ENCODE measurements around the gene SELENOM.

SELENOM gene

DNA sequence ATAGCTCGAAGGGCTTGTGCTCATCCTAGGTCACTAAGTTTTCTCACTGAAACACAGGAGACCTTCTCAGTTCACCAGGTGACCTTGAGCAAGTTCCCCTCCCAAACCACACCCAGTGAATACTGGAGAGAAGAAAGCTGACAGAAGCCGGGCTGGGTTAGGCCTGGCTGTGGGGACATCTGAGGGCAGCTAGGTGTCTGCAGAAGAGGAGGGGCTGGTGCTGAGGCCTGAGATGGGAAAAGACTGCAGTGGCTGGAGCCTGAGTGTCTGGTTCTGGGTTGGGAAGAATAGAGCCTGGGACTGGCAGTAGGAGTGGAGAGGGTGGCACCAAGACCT is 14.8 kb upstream of the SELENOM start:
- Histone ChIP-seq H3K4me1 (peaks cover 27% of the 10 kb centered on the region), H3K9me3 (ENCODE audit: control insufficient read depth, low read length) (no peaks in the 10 kb centered on the region), H3K79me2 (peaks cover 32% of the 10 kb centered on the region), H3K4me3 (ENCODE audit: low read depth, low read length) (peak overlapping the region; percentile 86), H3K4me2 (ENCODE audit: low read length) (peak overlapping the region; percentile 89), H3K27ac (peak overlapping the region; percentile 93), H3K36me3 (ENCODE audit: control insufficient read depth, insufficient read depth, low read length) (no peaks in the 10 kb centered on the region), H3K27me3 (ENCODE audit: control insufficient read depth, insufficient read depth, low read length) (no peaks in the 10 kb centered on the region), H3K9ac (no peak overlapping the region), H2AFZ (peak overlapping the region; percentile 62)
- TF ChIP-seq, protein P1, sequence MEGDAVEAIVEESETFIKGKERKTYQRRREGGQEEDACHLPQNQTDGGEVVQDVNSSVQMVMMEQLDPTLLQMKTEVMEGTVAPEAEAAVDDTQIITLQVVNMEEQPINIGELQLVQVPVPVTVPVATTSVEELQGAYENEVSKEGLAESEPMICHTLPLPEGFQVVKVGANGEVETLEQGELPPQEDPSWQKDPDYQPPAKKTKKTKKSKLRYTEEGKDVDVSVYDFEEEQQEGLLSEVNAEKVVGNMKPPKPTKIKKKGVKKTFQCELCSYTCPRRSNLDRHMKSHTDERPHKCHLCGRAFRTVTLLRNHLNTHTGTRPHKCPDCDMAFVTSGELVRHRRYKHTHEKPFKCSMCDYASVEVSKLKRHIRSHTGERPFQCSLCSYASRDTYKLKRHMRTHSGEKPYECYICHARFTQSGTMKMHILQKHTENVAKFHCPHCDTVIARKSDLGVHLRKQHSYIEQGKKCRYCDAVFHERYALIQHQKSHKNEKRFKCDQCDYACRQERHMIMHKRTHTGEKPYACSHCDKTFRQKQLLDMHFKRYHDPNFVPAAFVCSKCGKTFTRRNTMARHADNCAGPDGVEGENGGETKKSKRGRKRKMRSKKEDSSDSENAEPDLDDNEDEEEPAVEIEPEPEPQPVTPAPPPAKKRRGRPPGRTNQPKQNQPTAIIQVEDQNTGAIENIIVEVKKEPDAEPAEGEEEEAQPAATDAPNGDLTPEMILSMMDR (IDR thresholded peaks at IDR 0.05): no peak

DNA sequence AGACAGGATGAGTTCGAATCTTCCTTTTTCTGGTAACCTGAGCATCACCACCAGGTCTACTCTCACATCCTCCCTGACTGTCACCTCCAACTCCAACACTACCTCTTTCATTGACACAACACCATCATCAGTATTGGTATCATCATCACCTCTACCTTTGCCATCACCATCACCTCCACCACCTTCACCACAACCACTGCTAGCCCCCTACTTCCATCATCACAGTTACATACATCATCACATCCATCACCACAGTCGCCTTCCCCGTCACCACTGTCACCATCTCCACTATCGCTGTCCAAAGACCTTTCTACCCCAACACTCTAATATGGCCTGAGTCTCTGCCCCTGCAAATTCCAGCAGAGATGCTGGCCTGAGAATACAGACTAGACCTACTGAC is 14.0 kb upstream of the SELENOM start:
- H3K27ac ChIP-seq: peak overlapping the region; percentile 93
- no peaks in the 10 kb centered on the region for H3K9me3 ChIP-seq (ENCODE audit: control insufficient read depth, low read length)
- peaks cover 27% of the 10 kb centered on the region for H3K79me2 ChIP-seq
- no peaks in the 10 kb centered on the region for H3K27me3 ChIP-seq (ENCODE audit: control insufficient read depth, insufficient read depth, low read length)
- no peak overlapping the region for H3K4me2 ChIP-seq (ENCODE audit: low read length)
- TF ChIP-seq, protein P1 (IDR thresholded peaks at IDR 0.05): no peak
- peaks cover 23% of the 10 kb centered on the region for H3K4me1 ChIP-seq
- no peak overlapping the region for H3K9ac ChIP-seq
- no peaks in the 10 kb centered on the region for H3K36me3 ChIP-seq (ENCODE audit: control insufficient read depth, insufficient read depth, low read length)
- H2AFZ ChIP-seq: no peak overlapping the region
- no peak overlapping the region for H3K4me3 ChIP-seq (ENCODE audit: low read depth, low read length)

DNA sequence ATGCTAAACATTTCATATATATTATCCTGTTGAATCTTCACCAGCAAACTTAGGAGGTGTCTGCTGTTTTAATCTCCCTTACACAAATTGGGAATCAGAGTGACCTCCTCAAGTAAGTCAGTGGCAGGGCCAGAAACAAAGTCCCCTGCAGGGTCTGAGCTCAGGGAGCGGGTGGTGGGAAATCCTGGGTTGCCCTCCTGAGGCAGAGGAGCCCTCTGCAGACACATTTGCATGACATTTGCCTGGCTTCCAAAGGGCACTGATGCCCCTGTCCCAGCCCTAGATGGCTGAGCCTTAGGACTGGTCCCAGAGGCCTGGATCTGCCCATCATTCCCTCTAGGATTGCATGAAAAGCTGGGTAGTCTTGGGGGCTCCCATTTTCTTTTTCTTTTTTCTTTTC is 13.3 kb upstream of the SELENOM start:
- H3K9ac ChIP-seq: no peak overlapping the region
- H3K4me1 ChIP-seq: peaks cover 16% of the 10 kb centered on the region
- no peak overlapping the region for H3K4me3 ChIP-seq (ENCODE audit: low read depth, low read length)
- H3K9me3 ChIP-seq (ENCODE audit: control insufficient read depth, low read length): no peaks in the 10 kb centered on the region
- H3K79me2 ChIP-seq: peaks cover 21% of the 10 kb centered on the region
- TF ChIP-seq, protein P1 (IDR thresholded peaks at IDR 0.05): no peak
- no peak overlapping the region for H3K4me2 ChIP-seq (ENCODE audit: low read length)
- no peaks in the 10 kb centered on the region for H3K27me3 ChIP-seq (ENCODE audit: control insufficient read depth, insufficient read depth, low read length)
- H3K36me3 ChIP-seq (ENCODE audit: control insufficient read depth, insufficient read depth, low read length): no peaks in the 10 kb centered on the region
- H3K27ac ChIP-seq: no peak overlapping the region
- no peak overlapping the region for H2AFZ ChIP-seq

DNA sequence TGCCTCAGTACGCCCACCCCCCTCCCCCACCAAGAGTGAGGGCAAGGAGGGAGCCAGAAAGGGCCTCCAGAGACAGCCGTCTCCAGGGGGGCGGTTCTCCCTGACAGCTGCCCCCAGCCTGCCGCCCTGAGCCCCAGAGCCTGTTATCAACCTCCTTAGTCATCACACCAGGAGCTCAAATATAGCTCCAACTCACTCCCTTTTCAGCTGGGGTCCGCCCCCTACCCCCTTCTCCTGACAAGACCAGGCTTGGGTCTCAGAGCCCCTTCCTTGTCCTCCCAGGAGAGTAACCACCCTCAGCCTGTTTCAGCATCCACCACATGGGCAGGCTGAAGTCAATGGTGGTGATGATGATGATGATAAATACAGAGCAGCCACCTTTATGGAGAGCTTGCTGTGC is 12.9 kb upstream of the SELENOM start:
- TF ChIP-seq, protein P1 (IDR thresholded peaks at IDR 0.05): no peak
- H3K4me1 ChIP-seq: peaks cover 16% of the 10 kb centered on the region
- H3K9ac ChIP-seq: no peak overlapping the region
- no peak overlapping the region for H2AFZ ChIP-seq
- no peaks in the 10 kb centered on the region for H3K36me3 ChIP-seq (ENCODE audit: control insufficient read depth, insufficient read depth, low read length)
- no peak overlapping the region for H3K27ac ChIP-seq
- no peak overlapping the region for H3K4me3 ChIP-seq (ENCODE audit: low read depth, low read length)
- H3K9me3 ChIP-seq (ENCODE audit: control insufficient read depth, low read length): no peaks in the 10 kb centered on the region
- no peaks in the 10 kb centered on the region for H3K27me3 ChIP-seq (ENCODE audit: control insufficient read depth, insufficient read depth, low read length)
- peaks cover 18% of the 10 kb centered on the region for H3K79me2 ChIP-seq
- H3K4me2 ChIP-seq (ENCODE audit: low read length): no peak overlapping the region

DNA sequence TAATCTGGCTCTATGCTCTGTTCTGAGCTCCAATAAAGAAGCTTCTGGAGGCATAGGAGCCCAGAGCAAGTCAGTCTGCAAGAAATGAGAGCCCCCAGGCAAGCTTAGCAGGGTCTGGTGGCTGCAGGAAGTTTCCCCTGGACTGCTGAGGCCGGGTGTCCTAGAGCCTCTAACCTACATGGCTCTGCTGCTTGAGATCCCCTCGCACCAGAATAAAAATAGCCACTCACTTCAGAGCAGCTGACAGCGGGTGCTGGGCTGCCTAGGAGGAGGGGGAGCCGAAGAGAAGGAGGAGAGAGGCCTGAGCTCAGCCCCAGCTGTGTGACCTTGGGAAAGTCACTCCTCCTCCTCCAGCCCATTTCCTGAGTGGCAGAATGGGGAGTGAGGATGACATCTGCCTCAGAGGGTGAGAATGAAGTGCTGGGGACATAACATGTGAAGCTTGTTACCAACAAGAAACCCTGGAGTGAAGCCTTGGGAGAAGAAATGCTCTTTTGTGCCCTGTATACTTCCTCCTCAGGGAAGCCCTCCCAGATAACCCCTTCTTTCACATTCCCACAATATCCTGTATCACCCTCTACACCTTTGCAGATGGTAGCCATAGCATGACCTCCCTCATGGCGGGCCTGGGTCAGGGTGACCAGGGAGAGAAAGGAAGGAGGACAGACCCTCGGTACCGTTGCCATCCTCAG is 11.8 kb upstream of the SELENOM start:
- Histone ChIP-seq H3K9me3 (ENCODE audit: control insufficient read depth, low read length) (no peaks in the 10 kb centered on the region), H3K4me3 (ENCODE audit: low read depth, low read length) (no peak overlapping the region), H3K27me3 (ENCODE audit: control insufficient read depth, insufficient read depth, low read length) (no peaks in the 10 kb centered on the region), H3K79me2 (peaks cover 9% of the 10 kb centered on the region), H2AFZ (no peak overlapping the region), H3K4me1 (peaks cover 16% of the 10 kb centered on the region), H3K9ac (no peak overlapping the region), H3K36me3 (ENCODE audit: control insufficient read depth, insufficient read depth, low read length) (no peaks in the 10 kb centered on the region), H3K27ac (no peak overlapping the region), H3K4me2 (ENCODE audit: low read length) (no peak overlapping the region)
- TF ChIP-seq, protein P1 (IDR thresholded peaks at IDR 0.05): no peak

Data from parathyroid adenoma (tissue), 2 donors.